ENCODE results near the gene ACTR1A.
"Not testable (repeated sequence)": the region's sequence is repeated elsewhere in the genome, so short reads cannot be mapped to it uniquely, and the experiment has no call there.

Gene ACTR1A

GRCh38 chr10:102515724-102516123 is 13.2 kb upstream of the ACTR1A start:
- no peak for DNase-seq (ENCODE audit: low read depth)

GRCh38 chr10:102514487-102515311 is 12.2 kb upstream of the ACTR1A start:
- no peak for DNase-seq (ENCODE audit: low read depth)

- no peak for DNase-seq (ENCODE audit: low read depth)
Measured at GRCh38 chr10:102511583-102512274, 9.2 kb upstream of the ACTR1A start.

- peak; percentile 49 for DNase-seq (ENCODE audit: low read depth)
Measured at GRCh38 chr10:102509387-102509786, 6.9 kb upstream of the ACTR1A start.

- no peak for DNase-seq (ENCODE audit: low read depth)
Measured at GRCh38 chr10:102508506-102508905, 6.0 kb upstream of the ACTR1A start.

- no peak for DNase-seq (ENCODE audit: low read depth)
Measured at GRCh38 chr10:102507521-102507920, 5.0 kb upstream of the ACTR1A start.

GRCh38 chr10:102505462-102506115 is 3.1 kb upstream of the ACTR1A start:
- no peak for DNase-seq (ENCODE audit: low read depth)

- DNase-seq (ENCODE audit: low read depth) = no peak
Measured at GRCh38 chr10:102504976-102505300, 2.4 kb upstream of the ACTR1A start.

- peak; percentile 44 for DNase-seq (ENCODE audit: low read depth)
Measured at GRCh38 chr10:102504179-102504975, 1.9 kb upstream of the ACTR1A start.

GRCh38 chr10:102503264-102504178 is 1.0 kb upstream of the ACTR1A start, which contains the start of gene SUFU:
TSS of gene SUFU (plus strand) at chr10:102503972. CDS start at chr10:102504153, 181 bp downstream.
- DNase-seq (ENCODE audit: low read depth) = peak; percentile 97

GRCh38 chr10:102502029-102502336 is 529 bp downstream of the ACTR1A start:
- peak; percentile 98 for DNase-seq (ENCODE audit: low read depth)

- no peak for DNase-seq (ENCODE audit: low read depth)
Measured at GRCh38 chr10:102501201-102502028, 1.1 kb downstream of the ACTR1A start.

GRCh38 chr10:102500686-102501085 is 1.8 kb downstream of the ACTR1A start:
- not testable (repeated sequence) for DNase-seq (ENCODE audit: low read depth)

GRCh38 chr10:102499356-102499755 is 3.2 kb downstream of the ACTR1A start:
- no peak for DNase-seq (ENCODE audit: low read depth)

- no peak for DNase-seq (ENCODE audit: low read depth)
Measured at GRCh38 chr10:102497545-102497944, 5.0 kb downstream of the ACTR1A start.

GRCh38 chr10:102493771-102494170 is 8.7 kb downstream of the ACTR1A start:
- no peak for DNase-seq (ENCODE audit: low read depth)

- no peak for DNase-seq (ENCODE audit: low read depth)
Measured at GRCh38 chr10:102492983-102493382, 9.5 kb downstream of the ACTR1A start.

GRCh38 chr10:102492344-102492939 is 10.1 kb downstream of the ACTR1A start:
- no peak for DNase-seq (ENCODE audit: low read depth)

- no peak for DNase-seq (ENCODE audit: low read depth)
Measured at GRCh38 chr10:102491136-102491535, 11.4 kb downstream of the ACTR1A start.
